Measurements from ENCODE around the gene RABAC1.

Gene RABAC1

DNA sequence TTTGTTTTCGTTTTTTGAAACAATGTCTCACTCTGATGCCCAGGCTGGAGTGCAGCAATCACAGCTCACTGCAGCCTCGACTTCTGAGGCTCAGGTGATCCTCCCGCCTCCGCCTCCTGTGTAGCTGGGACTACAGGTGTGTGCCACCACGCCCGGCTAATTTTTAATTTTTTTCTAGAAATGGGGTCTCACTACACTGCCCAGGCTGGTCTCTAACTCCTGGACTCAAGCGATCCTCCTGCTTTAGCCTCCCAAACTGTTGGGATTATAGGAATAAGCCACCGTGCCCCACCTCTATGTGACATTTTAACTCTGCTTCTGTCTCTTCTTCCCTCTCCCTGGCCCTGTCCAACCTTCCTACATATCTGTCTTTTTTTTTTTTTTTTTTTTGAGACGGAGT, 29.8 kb upstream of the RABAC1 start:
- no peak for DNase-seq

DNA sequence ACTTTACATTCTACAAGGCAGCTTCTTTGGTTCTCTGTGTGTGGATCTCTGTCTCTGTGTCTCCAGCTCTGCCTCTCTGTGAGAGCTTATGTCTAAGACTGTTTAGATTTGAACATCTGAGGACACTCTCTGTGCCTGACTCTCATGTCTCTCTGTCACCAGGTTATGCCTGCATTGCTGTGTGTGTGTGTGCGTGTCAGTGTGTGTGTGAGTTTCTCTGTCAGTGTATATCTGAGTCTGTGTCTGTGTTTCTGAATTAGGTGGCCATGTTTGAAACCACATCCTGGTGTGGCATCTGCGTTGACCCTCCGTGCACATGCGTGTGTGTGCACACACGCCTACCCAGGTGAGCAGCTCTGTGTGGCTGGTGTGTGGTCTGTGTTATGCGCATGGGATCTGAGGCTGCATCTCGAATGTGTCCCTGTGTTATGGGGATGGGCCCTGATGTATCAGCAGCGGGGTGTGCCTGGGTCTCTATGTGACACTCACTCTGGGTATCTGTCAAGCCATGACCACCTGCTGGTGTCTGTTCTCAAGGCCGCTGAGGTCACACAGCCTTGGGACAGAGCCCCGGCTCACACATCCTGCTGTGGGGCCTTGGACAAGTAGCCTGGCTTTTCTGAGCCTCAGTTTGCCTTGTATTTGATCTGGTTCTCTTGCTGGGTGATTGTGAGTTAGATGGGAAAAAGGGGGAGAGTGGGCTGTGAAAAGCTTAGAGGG, 28.2 kb upstream of the RABAC1 start:
- no peak for DNase-seq

GRCh38 chr19:41984961-41985360, 25.8 kb upstream of the RABAC1 start:
- DNase-seq, result no peak

DNA sequence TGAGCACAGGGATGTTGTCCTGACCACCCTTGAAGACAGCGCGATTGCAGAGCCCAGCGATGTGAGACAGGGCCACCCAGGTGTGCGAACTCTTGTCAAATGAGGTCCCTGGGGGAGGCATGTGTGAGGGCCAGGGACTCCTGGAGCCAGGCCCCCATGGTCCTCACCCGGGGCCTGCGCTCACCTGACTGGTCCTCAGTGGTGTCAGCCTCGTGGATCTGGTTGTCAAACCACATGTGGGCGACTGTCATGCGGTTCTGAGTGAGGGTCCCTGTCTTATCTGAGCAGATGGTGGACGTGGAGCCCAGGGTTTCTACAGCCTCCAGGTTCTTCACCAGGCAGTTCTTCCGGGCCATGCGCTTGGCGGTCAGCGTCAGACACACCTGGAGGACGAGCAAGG, 22.6 kb upstream of the RABAC1 start:
- no peak for DNase-seq

- no peak for DNase-seq
Measured at GRCh38 chr19:41978470-41978869, 19.3 kb upstream of the RABAC1 start.

GRCh38 chr19:41977916-41978315, 18.8 kb upstream of the RABAC1 start:
- DNase-seq, result no peak

- DNase-seq, result no peak
Measured at GRCh38 chr19:41974652-41975051, 15.5 kb upstream of the RABAC1 start.

DNA sequence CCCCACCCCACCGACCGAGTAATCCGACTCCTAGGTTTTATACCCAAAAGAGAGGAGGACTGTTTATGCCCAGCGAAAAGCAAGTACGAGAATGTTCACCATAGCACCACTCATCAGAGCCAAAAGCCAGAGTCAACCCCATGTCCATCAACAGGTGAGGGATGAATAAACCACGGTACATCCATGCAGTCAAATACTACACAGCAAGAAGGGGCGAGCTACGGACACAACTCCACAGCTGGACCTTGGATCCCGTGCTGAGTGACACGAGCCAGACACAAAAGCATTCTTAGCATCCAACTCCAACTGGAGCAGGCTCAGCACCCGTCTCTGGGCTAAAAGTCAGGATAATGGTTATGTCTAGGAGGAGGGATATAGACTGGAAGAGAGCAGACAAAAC, 12.2 kb upstream of the RABAC1 start:
- DNase-seq, result no peak

DNA sequence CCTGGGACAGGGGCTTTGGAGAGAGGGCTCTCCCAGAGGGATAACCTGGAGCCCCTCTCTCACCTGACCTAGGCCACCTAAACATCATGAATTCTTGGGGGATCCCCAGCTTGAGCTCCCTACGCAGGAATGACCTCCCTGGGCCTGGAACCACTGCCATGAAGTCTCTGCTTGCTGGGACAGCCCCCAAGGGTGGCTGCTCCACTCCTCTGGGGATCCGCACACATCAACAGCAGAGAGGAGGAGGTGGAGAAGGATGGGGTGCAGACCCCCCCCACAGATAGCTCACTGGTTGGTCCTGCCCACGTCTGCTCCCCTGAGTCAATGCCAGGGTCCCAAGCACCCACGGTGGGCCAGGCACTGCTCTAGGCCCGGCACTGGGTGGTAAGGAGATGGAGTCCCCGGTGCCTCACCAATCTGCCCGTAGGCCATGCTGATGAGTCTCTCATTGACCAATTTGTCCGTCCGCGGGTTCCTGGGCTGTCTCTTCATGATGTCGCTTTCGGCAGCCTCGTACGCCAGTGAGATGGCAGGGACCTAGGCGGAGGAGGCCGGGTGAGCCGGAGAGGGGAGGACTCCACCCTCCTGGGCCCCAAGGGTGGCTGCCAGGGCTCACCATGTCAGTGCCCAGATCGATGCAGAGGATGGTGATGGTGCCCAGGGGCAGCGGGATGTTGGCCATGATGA, 10.8 kb upstream of the RABAC1 start:
- no peak for DNase-seq

GRCh38 chr19:41968751-41969595, 9.9 kb upstream of the RABAC1 start:
- no peak for DNase-seq

DNA sequence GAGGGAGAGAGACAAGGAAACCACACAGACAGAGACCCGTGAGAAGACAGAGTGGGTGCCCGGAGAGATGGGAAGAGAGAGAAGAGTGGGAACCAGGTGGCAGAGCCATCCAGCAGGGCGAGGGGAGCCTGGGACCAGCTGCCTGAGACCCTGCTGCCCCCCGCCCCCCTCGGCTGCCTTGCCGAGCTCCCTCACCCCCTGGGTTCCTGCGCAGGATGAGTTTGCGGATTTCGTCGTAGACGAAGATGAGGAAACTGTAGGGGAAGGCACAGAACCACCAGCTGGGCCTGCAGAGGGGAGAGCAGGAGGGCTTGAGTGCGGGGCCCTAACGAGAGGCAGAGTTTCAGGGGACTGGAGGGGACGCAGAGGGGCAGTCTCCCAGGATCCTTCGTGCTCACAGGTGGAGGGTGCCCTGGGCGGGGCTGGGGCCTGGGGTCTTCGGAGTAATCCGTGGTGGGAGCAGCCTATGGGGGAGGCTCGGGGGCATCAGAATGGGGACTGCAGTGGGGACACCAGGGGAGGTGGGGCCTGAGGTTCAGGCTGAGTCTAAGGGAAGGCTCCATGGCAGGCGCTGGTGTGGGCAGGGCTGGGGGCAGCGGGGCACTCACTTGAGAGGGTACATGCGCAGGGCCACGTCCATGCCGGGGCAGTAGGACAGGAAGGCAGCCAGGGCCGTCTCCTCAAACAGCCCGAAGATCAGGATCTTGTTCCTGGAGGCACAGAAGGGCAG, 8.1 kb upstream of the RABAC1 start:
- DNase-seq, result no peak

- DNase-seq, result no peak
Measured at GRCh38 chr19:41965106-41965505, 6.0 kb upstream of the RABAC1 start.

GRCh38 chr19:41960973-41961372, 1.9 kb upstream of the RABAC1 start:
- no peak for DNase-seq

DNA sequence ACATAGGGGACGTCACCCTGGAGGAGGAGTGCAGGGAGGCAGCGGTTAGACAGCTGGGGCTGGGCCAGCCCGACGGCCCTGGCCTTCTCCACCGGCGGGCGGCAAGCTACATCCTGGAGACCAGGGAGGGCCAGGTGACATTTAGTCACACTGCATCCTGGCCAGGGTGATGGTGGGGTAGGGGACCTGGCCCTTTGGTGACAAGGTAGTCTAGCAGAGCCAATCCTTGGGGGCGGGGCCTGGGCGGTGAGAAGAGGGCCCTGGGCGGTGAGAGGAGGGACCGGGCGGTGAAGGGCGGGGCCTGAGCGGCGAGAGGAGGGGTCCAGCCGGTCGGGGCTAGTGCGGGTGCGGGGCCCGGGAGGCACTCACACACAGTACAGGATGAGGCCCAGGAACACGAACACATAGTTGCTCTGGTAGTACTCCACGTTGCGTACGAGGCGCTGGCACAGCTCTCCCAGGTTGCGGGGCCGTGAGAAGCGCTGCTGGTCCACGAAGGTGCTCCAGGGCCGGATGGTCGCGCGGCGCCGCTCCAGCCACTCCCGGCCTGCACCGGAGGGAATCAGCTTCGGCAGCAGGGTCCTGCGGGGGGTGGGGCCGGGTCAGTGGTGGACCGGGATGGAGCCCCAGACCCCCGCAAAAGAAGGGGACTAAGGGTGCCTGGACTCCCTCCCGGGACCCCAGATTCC, 610 bp downstream of the RABAC1 start:
- DNase-seq, result peak; percentile 80 to 84

DNA sequence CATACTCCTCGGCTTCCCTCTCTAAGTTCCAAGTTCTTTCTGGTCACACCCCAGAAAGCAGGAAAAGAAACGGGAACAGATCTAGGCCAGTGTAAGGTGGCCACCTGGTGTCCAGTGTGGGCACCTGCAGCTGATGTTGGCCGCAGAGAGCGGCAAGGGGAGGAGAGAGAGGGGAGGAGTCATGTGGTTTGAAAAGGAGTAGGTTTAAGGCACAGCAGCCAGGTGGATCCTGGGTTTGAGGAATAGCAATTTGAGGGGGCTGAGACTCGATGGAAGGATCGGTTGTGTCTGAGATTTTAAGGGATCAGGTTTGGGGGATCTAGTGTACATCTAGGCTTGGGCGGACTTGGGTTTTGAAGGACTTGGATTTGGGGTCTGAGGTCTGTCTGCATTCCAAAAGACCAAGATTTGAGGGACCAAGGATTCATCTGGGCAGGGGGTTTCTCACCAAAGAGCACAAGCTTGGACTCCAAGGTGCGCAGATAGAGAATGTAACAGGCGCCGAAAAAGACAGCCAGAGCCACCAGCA, 1.2 kb downstream of the RABAC1 start:
- DNase-seq, result peak; percentile 56 to 62

- no peak for DNase-seq
Measured at GRCh38 chr19:41957161-41957837, 1.8 kb downstream of the RABAC1 start.

DNA sequence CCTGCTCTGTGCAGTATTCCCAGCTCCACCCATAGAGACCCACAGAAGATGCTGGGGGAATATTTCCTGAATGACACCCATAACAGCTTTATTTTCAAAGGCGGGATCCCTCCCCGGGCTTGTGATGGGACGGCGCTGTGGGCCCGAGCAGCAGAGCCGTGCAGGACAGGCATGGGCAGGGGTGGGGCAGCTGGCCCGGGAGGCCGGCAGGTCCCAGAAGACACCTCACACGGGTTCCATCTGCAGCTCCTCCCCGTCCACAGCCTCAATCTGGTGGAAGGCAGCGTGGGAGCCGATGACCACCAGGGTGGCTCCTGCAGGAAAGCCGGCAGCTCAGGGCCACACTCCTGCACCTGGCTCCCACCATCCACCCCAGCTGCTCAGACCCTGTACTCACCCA, 2.5 kb downstream of the RABAC1 start:
- DNase-seq, result no peak

GRCh38 chr19:41955521-41955920, 3.6 kb downstream of the RABAC1 start:
- no peak for DNase-seq

GRCh38 chr19:41951686-41952172, 7.4 kb downstream of the RABAC1 start:
- peak; percentile 84 for DNase-seq

GRCh38 chr19:41947091-41947490, 12.0 kb downstream of the RABAC1 start:
- DNase-seq, result no peak

DNA sequence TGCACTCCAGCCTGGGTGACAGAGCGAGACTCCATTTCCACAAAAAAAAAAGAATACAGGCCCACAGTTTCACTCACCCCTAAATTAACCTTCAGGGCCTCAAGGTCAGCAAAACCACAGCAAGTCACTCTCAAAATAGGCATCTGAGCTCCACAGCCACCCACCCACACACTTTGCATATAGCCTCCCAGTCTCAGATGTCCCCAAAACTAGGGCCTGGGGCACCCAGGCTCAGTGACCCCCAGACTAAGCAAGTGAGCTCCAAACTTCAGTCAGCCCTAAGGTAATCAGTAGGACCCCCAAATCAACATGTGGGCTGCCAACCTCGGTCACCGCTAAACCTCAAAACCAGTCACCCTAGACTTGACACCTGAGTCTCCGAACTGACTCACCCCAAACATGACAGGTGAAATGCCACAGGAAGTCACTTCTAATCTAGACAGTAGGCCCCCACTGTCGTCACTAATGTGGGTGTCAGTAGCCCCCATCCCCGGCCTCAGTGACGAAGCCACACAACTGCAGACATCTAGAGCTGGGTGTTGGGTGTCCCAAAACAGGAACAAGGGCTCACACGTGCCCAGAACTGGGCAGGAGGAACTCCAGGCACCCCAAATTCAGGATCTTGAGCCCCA, 13.9 kb downstream of the RABAC1 start:
- DNase-seq, result peak; percentile 90 to 94
